Common myeloid progenitor, CD34-positive (primary cell): ENCODE data around the gene DCAF7.

ENCODE experiments used
- CTCF ChIA-PET: fragments of 350-600 bp; sonication (Branson Sonifier 250); formaldehyde crosslinking; loops from one replicate; lab custom pipeline; 2021; ENCODE audit warnings: antibody characterized with exemption; lab: Charles Lee
- POLR2A ChIA-PET: fragments of 350-600 bp; sonication (Branson Sonifier 250); formaldehyde crosslinking; loops from one replicate; lab custom pipeline; 2021; ENCODE audit warnings: antibody characterized with exemption; lab: Charles Lee
- DNase-seq, 3 donors: peaks; one replicate each; pipeline versions ENCODE4 v3.0.0 to v3.0.0-alpha.2; 2013
- H3K27ac ChIP-seq, 2 experiments: 1 replicate in 1 of 2; 2 replicates in 1 of 2; pipeline ENCODE4 v1.7.0; 2013; ENCODE audit warnings: inconsistent platforms in 2 of 2, low read length in 2 of 2, mild to moderate bottlenecking in 2 of 2, low read depth in 1 of 2, moderate library complexity in 1 of 2; ENCODE audit not compliant: severe bottlenecking in 2 of 2, insufficient read depth in 1 of 2, poor library complexity in 1 of 2
- H3K27me3 ChIP-seq, 5 experiments: replicated peaks in 2 of 5; 1 replicate in 3 of 5; 2 replicates in 2 of 5; pipeline versions ENCODE4 v1.6.1 to v1.7.0; 2013; ENCODE audit warnings: low read length in 4 of 5, mild to moderate bottlenecking in 2 of 5, moderate library complexity in 2 of 5, inconsistent platforms in 1 of 5; ENCODE audit not compliant: insufficient read depth in 5 of 5, control insufficient read depth in 4 of 5
- H3K36me3 ChIP-seq, 4 experiments: 1 replicate in 2 of 4; 2 replicates in 2 of 4; pipeline versions ENCODE4 v1.6.1 to v1.7.0; 2013; ENCODE audit warnings: low read length in 3 of 4, control low read depth in 1 of 4, mild to moderate bottlenecking in 1 of 4; ENCODE audit not compliant: control insufficient read depth in 4 of 4, insufficient read depth in 4 of 4
- H3K4me1 ChIP-seq, 4 experiments: 1 replicate in 3 of 4; 2 replicates in 1 of 4; pipeline versions ENCODE4 v1.6.1 to v1.7.1; 2013; ENCODE audit warnings: low read length in 3 of 4, mild to moderate bottlenecking in 3 of 4, control low read depth in 1 of 4, inconsistent platforms in 1 of 4, moderate library complexity in 1 of 4; ENCODE audit not compliant: control insufficient read depth in 4 of 4, insufficient read depth in 4 of 4; ENCODE audit errors: control extremely low read depth in 1 of 4
- H3K4me3 ChIP-seq, 7 experiments: 1 replicate in 4 of 7; 2 replicates in 3 of 7; pipeline versions ENCODE4 v1.5.1 to v1.7.0; 2013; ENCODE audit warnings: mild to moderate bottlenecking in 7 of 7, low read length in 6 of 7, moderate library complexity in 6 of 7, inconsistent platforms in 2 of 7, low read depth in 2 of 7, control low read depth in 1 of 7; ENCODE audit not compliant: insufficient read depth in 4 of 7, control insufficient read depth in 1 of 7; ENCODE audit errors: extremely low read depth in 1 of 7
- H3K9me3 ChIP-seq, 5 experiments: 1 replicate in 4 of 5; 2 replicates in 1 of 5; pipeline versions ENCODE4 v1.6.1 to v1.7.1; 2013; ENCODE audit warnings: low read length in 4 of 5, mild to moderate bottlenecking in 2 of 5, inconsistent platforms in 1 of 5, low read depth in 1 of 5, moderate library complexity in 1 of 5; ENCODE audit not compliant: control insufficient read depth in 4 of 5, insufficient read depth in 2 of 5; ENCODE audit errors: control extremely low read depth in 1 of 5
- WGBS: methylation state at CpG from one replicate; pipeline ENCODE4 v1.1.5; 2013; ENCODE audit not compliant: insufficient coverage; 5-methylcytosine and 5-hydroxymethylcytosine counted together

The DCAF7 gene

GRCh38 chr17:63640038-63640437 is 89.8 kb downstream of the DCAF7 start:
- POLR2A ChIA-PET: interaction anchor here (0.6 kb wide), 1 partner anchor 115 kb away, joined by 3 read pairs; no protein-coding TSS in a partner anchor
- no peak for DNase-seq

GRCh38 chr17:63641692-63642448 is 91.6 kb downstream of the DCAF7 start:
- Histone ChIP-seq H3K4me1 (peaks cover 8 to 39% (median 14%) of the 10 kb centered on the region in 4 experiments), H3K9me3 (no peaks in the 10 kb centered on the region), H3K36me3 (peaks cover 8 to 44% (median 21%) of the 10 kb centered on the region in 4 experiments), H3K27me3 (no peaks in the 10 kb centered on the region), H3K4me3 (no peak overlapping the region), H3K27ac (no peak overlapping the region)
- POLR2A ChIA-PET: no interaction called here
- DNase-seq: peak in 2 of 3 donors; percentile 90
- CTCF ChIA-PET: interaction anchor here (0.7 to 1.3 kb wide), 2 partner anchors 9 to 35 kb away, joined by 3 to 4 read pairs; no protein-coding TSS in a partner anchor
- 68% methylated on average over 3 of the region's 4 CpGs for WGBS

More at GRCh38 chr17:63640038-63640437, 89.8 kb downstream of the DCAF7 start:
- H3K36me3 ChIP-seq: peaks cover 12 to 43% (median 25%) of the 10 kb centered on the region in 4 experiments
- CTCF ChIA-PET: interaction anchor here (1.0 to 3.3 kb wide), 4 partner anchors 10 to 18 kb away, joined by 3 to 10 read pairs (median 5); no protein-coding TSS in a partner anchor
- H3K4me1 ChIP-seq: peaks cover 9 to 38% (median 11%) of the 10 kb centered on the region in 4 experiments
- no peak overlapping the region for H3K27ac ChIP-seq
- no peaks in the 10 kb centered on the region for H3K27me3 ChIP-seq
- WGBS: 100% methylated on average over 2 of the region's 4 CpGs
- H3K4me3 ChIP-seq: no peak overlapping the region
- no peaks in the 10 kb centered on the region for H3K9me3 ChIP-seq
